Neural cell (in vitro differentiated cells): ENCODE data around the gene DNAJB2. TPM values are rescaled to one million over a fixed set of nuclear protein-coding genes. Genes with fewer than 3 reads are reported as not detected.

Experiments
- H2AFZ ChIP-seq: fragments of 200-600, 300-800 bp; sonication (generic), shearing (Covaris generic); 2 replicates; pipeline ENCODE4 v1.6.0; 2014; ENCODE audit warnings: low read depth, mild to moderate bottlenecking, antibody characterized with exemption, low read length, moderate library complexity
- H3F3A ChIP-seq: fragments of 200-600 bp; shearing (Covaris generic); 2 replicates; pipeline ENCODE4 v1.6.1; 2016; ENCODE audit warnings: mild to moderate bottlenecking, moderate library complexity, mixed read lengths, antibody characterized with exemption, low read length; ENCODE audit not compliant: insufficient read depth, poor library complexity, severe bottlenecking
- H3K27ac ChIP-seq: fragments of 200-600, 300-800 bp; sonication (generic), shearing (Covaris generic); 2 replicates; pipeline ENCODE4 v1.5.1; 2014; ENCODE audit warnings: mild to moderate bottlenecking, low read length, moderate library complexity
- H3K27me3 ChIP-seq: fragments of 300-800, 200-600 bp; sonication (generic), shearing (Covaris generic); 2 replicates; pipeline ENCODE4 v1.6.0; 2014; ENCODE audit warnings: mild to moderate bottlenecking, low read depth, low read length, moderate library complexity; ENCODE audit not compliant: insufficient read depth
- H3K36me3 ChIP-seq: fragments of 300-800, 200-600 bp; sonication (generic), shearing (Covaris generic); 2 replicates; pipeline ENCODE4 v1.5.1; 2014; ENCODE audit warnings: mild to moderate bottlenecking, antibody characterized with exemption, low read length, moderate library complexity; ENCODE audit not compliant: insufficient read depth
- H3K4me2 ChIP-seq: fragments of 300-800, 200-600 bp; sonication (generic), shearing (Covaris generic); 2 replicates; pipeline ENCODE4 v1.6.0; 2014; ENCODE audit warnings: mild to moderate bottlenecking, low read length
- H3K4me3 ChIP-seq: fragments of 300-800, 200-600 bp; sonication (generic), shearing (Covaris generic); 2 replicates; pipeline ENCODE4 v1.5.1; 2014; ENCODE audit warnings: mild to moderate bottlenecking, low read length, moderate library complexity
- H3K79me2 ChIP-seq: fragments of 200-600 bp; shearing (Covaris generic); replicated peaks from 2 replicates; pipeline ENCODE4 v1.6.0; 2014; ENCODE audit warnings: mild to moderate bottlenecking, low read length, moderate library complexity; ENCODE audit not compliant: insufficient read depth
- H3K9ac ChIP-seq: fragments of 300-800, 200-600 bp; sonication (generic), shearing (Covaris generic); 2 replicates; pipeline ENCODE4 v1.6.1; 2016; ENCODE audit warnings: mild to moderate bottlenecking, low read length, mixed read lengths
- H3K9me2 ChIP-seq: fragments of 200-600 bp; shearing (Covaris generic); 2 replicates; pipeline ENCODE4 v1.6.1; 2016; ENCODE audit warnings: mild to moderate bottlenecking, low read length, mixed read lengths; ENCODE audit not compliant: insufficient read depth
- H3K9me3 ChIP-seq: fragments of 200-600, 300-800 bp; sonication (generic), shearing (Covaris generic); 2 replicates; pipeline ENCODE4 v1.6.1; 2016; ENCODE audit warnings: mild to moderate bottlenecking, mixed run types, low read length, moderate library complexity, mixed read lengths
- H4K20me1 ChIP-seq: fragments of 200-600 bp; shearing (Covaris generic); 2 replicates; pipeline ENCODE4 v1.6.1; 2016; ENCODE audit warnings: mild to moderate bottlenecking, mixed run types; ENCODE audit not compliant: insufficient read depth
- EP300 ChIP-seq: fragments of 450-650 bp; conservative IDR thresholded peaks from 2 replicates; pipeline ENCODE4 v1.6.1; 2014; ENCODE audit warnings: antibody characterized with exemption, mild to moderate bottlenecking, moderate library complexity; ENCODE audit not compliant: poor library complexity, severe bottlenecking
- EZH2 ChIP-seq: fragments of 200-600, 300-800 bp; shearing (Covaris generic), sonication (generic); IDR thresholded peaks from 2 replicates; pipeline ENCODE4 v1.6.1; 2014; ENCODE audit warnings: antibody characterized with exemption, low read length, borderline replicate concordance, mild to moderate bottlenecking; ENCODE audit not compliant: insufficient read depth, poor library complexity, severe bottlenecking
- MXI1 ChIP-seq: fragments of 450-650 bp; conservative IDR thresholded peaks from 2 replicates; pipeline ENCODE4 v1.6.1; 2014; ENCODE audit warnings: antibody characterized with exemption, mild to moderate bottlenecking; ENCODE audit not compliant: poor library complexity, severe bottlenecking
- POLR2AphosphoS5 ChIP-seq: IDR thresholded peaks from 2 replicates; pipeline ENCODE4 v1.6.1; 2012
- RAD21 ChIP-seq: fragments of 450-650 bp; conservative IDR thresholded peaks from 2 replicates; pipeline ENCODE4 v1.6.1; 2014; ENCODE audit warnings: antibody characterized with exemption, mild to moderate bottlenecking, moderate library complexity
- REST ChIP-seq: IDR thresholded peaks from 2 replicates; pipeline ENCODE4 v1.6.1; 2012; ENCODE audit warnings: borderline replicate concordance
- SMC3 ChIP-seq: fragments of 450-650 bp; conservative IDR thresholded peaks from 2 replicates; pipeline ENCODE4 v1.6.1; 2014; ENCODE audit warnings: antibody characterized with exemption, mild to moderate bottlenecking, moderate library complexity; ENCODE audit not compliant: poor library complexity
- TAF1 ChIP-seq: IDR thresholded peaks from 2 replicates; pipeline ENCODE4 v1.6.1; 2012; ENCODE audit warnings: low read depth
- polyA plus RNA-seq: library from polyadenylated mRNA; depleted of rRNA; stranded (reverse); fragments of >200 nt; gene quantifications from 2 replicates; pipeline ENCODE4 v1.2.3, GENCODE V29; 2014
- TF ChIP-seq, protein P1 (sequence below): fragments of 450-650 bp; IDR thresholded peaks from 2 replicates; pipeline ENCODE4 v1.5.1; 2014; ENCODE audit warnings: antibody characterized with exemption, mild to moderate bottlenecking, moderate library complexity; ENCODE audit not compliant: poor library complexity, severe bottlenecking

Gene DNAJB2
- polyA plus RNA-seq, 1 donor from 2014 or later: 145 TPM

GRCh38 chr2:219249203-219249980, 29.8 kb upstream of the DNAJB2 start:
- Histone ChIP-seq H3F3A (no peaks in the 10 kb centered on the region), H3K9ac (no peak overlapping the region), H3K27me3 (peaks cover 31% of the 10 kb centered on the region), H3K9me2 (no peaks in the 10 kb centered on the region), H4K20me1 (no peaks in the 10 kb centered on the region), H3K4me2 (no peak overlapping the region), H3K9me3 (no peaks in the 10 kb centered on the region), H2AFZ (no peak overlapping the region), H3K36me3 (peaks cover 8% of the 10 kb centered on the region), H3K79me2 (peaks cover 12% of the 10 kb centered on the region), H3K27ac (no peak overlapping the region), H3K4me3 (no peak overlapping the region)
- no peak for TF ChIP-seq SMC3
- TF ChIP-seq, protein P1, sequence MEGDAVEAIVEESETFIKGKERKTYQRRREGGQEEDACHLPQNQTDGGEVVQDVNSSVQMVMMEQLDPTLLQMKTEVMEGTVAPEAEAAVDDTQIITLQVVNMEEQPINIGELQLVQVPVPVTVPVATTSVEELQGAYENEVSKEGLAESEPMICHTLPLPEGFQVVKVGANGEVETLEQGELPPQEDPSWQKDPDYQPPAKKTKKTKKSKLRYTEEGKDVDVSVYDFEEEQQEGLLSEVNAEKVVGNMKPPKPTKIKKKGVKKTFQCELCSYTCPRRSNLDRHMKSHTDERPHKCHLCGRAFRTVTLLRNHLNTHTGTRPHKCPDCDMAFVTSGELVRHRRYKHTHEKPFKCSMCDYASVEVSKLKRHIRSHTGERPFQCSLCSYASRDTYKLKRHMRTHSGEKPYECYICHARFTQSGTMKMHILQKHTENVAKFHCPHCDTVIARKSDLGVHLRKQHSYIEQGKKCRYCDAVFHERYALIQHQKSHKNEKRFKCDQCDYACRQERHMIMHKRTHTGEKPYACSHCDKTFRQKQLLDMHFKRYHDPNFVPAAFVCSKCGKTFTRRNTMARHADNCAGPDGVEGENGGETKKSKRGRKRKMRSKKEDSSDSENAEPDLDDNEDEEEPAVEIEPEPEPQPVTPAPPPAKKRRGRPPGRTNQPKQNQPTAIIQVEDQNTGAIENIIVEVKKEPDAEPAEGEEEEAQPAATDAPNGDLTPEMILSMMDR: no peak

DNA sequence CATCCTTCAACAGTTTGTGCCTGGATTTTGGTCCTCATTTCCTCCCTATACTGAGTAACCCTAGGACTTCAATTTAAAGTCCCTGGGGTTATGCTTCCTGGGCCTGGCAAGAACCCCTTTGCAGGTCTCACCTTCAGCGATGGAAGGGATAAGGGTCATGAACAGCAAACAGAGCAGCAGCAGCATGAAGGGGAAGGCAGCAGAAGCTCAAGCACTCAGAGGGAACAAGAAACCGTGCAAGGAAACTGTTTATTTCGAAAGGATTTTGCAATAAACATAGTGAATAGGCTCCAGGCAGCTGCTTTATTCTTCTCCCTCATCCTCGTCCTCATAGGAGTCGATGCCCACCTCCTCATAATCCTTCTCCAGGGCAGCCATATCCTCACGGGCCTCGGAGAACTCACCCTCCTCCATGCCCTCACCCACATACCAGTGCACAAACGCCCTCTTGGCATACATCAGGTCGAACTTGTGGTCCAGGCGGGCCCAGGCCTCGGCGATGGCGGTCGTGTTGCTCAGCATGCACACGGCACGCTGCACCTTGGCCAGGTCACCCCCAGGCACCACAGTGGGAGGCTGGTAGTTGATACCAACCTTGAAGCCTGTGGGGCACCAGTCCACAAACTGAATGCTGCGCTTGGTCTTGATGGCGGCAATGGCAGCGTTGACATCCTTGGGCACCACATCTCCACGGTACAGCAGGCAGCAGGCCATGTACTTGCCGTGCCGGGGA, 29.0 kb upstream of the DNAJB2 start:
- no peaks in the 10 kb centered on the region for H3K9me3 ChIP-seq
- no peaks in the 10 kb centered on the region for H3F3A ChIP-seq
- H3K79me2 ChIP-seq: peaks cover 12% of the 10 kb centered on the region
- no peak overlapping the region for H3K4me2 ChIP-seq
- H3K9me2 ChIP-seq: no peaks in the 10 kb centered on the region
- peaks cover 39% of the 10 kb centered on the region for H3K27me3 ChIP-seq
- H2AFZ ChIP-seq: no peak overlapping the region
- no peaks in the 10 kb centered on the region for H4K20me1 ChIP-seq
- no peak overlapping the region for H3K9ac ChIP-seq
- H3K27ac ChIP-seq: no peak overlapping the region
- H3K36me3 ChIP-seq: peaks cover 8% of the 10 kb centered on the region
- no peak for TF ChIP-seq MXI1
- TF ChIP-seq, protein P1: no peak
- no peak for TF ChIP-seq EP300
- no peak for TF ChIP-seq POLR2AphosphoS5
- no peak overlapping the region for H3K4me3 ChIP-seq

GRCh38 chr2:219251656-219252055, 27.5 kb upstream of the DNAJB2 start:
- no peak overlapping the region for H2AFZ ChIP-seq
- H3K9me2 ChIP-seq: no peaks in the 10 kb centered on the region
- peaks cover 53% of the 10 kb centered on the region for H3K27me3 ChIP-seq
- no peak overlapping the region for H3K4me3 ChIP-seq
- peaks cover 8% of the 10 kb centered on the region for H3K36me3 ChIP-seq
- H3K4me2 ChIP-seq: no peak overlapping the region
- H3K9ac ChIP-seq: no peak overlapping the region
- no peaks in the 10 kb centered on the region for H4K20me1 ChIP-seq
- H3K79me2 ChIP-seq: no peaks in the 10 kb centered on the region
- TF ChIP-seq REST (no peak), EZH2 (no peak), POLR2AphosphoS5 (no peak), TAF1 (no peak), MXI1 (no peak), EP300 (no peak), SMC3 (no peak), RAD21 (no peak)
- TF ChIP-seq, protein P1: no peak
- no peaks in the 10 kb centered on the region for H3K9me3 ChIP-seq
- no peak overlapping the region for H3K27ac ChIP-seq
- no peaks in the 10 kb centered on the region for H3F3A ChIP-seq
